CD1c-positive myeloid dendritic cell (primary cell): Measurements from ENCODE around the gene CTBP2.
A peak's percentile ranks its signal among the peaks of the same experiment; 100 is the strongest.

ENCODE experiments used
- DNase-seq: peaks from one replicate; pipeline ENCODE4 v3.0.0-alpha.2; 2016; ENCODE audit errors: extremely low spot score

The CTBP2 gene

GRCh38 chr10:125024497-125025234 is 135.7 kb downstream of the CTBP2 start:
- DNase-seq = no peak

GRCh38 chr10:125023862-125024496 is 136.4 kb downstream of the CTBP2 start:
- no peak for DNase-seq

- no peak for DNase-seq
Observed at GRCh38 chr10:125023255-125023654, 137.1 kb downstream of the CTBP2 start.

GRCh38 chr10:125022671-125023070 is 137.7 kb downstream of the CTBP2 start:
- DNase-seq = no peak

- DNase-seq = no peak
Observed at GRCh38 chr10:125021686-125022344, 138.5 kb downstream of the CTBP2 start.

DNA sequence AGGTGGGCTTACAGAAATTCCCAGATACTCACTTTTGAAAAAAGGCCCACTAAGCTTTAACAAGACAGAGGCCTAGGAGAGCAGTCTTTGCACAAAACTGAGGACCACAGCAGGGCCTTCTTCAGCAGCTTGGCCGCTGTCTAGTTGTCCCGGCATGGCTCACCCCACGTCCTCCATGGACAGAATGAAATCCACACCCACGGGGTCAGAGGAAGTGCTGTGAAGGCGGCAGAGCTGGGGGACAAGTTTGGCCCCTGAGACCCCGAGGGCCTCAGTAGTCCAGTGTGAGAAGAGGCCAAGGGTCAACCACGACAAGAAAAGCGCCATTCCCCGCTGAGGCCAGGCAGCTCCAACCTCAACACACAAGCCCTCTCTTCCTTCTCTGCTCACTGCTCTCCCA is 139.5 kb downstream of the CTBP2 start:
- no peak for DNase-seq

DNA sequence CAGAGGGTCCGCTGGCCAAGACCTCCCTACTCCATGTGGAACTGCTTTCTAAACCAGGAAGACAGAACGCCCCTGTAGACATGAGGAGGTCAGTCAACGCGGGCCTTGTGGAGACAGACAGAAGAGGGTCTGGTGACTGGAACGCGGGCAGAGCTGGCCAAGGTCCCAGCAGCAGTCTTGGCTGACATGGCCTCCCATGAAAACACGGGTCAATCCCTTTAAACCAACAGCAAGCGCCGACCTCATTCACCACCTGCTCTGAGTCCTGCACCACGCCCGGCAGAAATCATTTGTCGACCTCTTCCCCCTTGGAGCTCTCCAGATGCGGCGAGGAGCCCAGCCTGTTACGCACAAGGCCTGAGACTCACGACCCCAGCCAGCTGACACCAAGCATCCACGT is 140.0 kb downstream of the CTBP2 start:
- no peak for DNase-seq

GRCh38 chr10:125018576-125019143 is 141.7 kb downstream of the CTBP2 start:
- DNase-seq = peak; percentile 3

- no peak for DNase-seq
Observed at GRCh38 chr10:125017547-125018298, 142.6 kb downstream of the CTBP2 start.

DNA sequence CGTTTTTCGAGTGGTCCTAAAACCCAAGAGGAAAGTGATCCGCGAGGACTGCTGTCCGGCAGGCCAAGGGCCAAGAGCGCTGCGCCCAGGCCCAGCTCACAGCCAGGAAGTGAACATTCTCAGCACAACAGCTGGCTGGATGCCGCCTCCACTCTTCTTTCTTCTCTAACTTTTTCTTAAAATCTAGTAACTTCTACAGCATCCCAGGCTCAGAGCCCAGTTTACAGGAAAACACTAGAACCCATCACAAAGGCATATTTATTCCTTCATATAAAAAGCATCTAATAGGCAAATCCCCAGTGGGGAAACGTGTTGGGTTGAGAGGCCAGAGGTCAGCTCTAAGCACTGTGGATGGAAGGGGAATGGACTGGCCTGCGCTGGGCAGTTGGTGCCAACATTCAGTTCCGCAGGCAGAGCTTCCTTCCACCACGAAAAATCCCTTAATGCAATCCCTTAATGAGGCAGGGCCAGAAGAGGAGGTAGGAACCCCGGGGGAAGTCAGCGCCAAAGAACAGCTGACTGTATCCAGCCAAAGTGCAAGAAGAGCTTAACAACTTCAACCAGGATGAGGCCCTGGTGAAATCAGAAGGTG is 143.7 kb downstream of the CTBP2 start:
- DNase-seq = no peak

GRCh38 chr10:125016123-125016522 is 144.2 kb downstream of the CTBP2 start:
- DNase-seq = no peak

DNA sequence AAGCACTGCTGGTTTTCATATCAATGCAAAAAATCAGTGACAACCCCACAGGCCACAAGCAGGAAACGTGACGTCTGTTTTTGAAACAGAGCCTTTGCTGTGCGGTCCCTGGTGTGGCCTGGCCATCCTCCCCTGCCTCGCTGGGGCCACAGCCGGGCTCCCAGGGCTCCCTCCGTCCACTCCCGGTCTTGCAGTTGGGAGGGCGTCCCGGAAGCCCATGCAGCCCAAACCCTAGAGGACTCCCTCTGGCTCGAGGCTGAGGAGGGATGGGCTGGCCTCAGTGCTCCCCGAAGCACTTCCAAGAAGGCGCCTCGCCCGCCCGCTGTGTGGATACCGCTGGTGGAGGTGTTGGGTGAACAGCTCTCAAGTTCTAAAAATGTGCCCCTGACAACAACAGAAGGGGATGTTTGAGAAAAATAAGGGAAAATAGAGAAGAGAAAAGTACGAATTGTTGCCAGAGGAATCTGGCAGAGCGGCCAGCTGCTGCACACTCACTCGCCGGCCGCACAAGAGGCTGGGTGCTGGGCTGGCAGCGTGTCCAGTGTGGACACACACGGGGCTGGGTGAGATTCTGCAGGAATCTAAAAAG is 144.9 kb downstream of the CTBP2 start:
- DNase-seq = no peak

- no peak for DNase-seq
Observed at GRCh38 chr10:125014836-125015355, 145.5 kb downstream of the CTBP2 start.

DNA sequence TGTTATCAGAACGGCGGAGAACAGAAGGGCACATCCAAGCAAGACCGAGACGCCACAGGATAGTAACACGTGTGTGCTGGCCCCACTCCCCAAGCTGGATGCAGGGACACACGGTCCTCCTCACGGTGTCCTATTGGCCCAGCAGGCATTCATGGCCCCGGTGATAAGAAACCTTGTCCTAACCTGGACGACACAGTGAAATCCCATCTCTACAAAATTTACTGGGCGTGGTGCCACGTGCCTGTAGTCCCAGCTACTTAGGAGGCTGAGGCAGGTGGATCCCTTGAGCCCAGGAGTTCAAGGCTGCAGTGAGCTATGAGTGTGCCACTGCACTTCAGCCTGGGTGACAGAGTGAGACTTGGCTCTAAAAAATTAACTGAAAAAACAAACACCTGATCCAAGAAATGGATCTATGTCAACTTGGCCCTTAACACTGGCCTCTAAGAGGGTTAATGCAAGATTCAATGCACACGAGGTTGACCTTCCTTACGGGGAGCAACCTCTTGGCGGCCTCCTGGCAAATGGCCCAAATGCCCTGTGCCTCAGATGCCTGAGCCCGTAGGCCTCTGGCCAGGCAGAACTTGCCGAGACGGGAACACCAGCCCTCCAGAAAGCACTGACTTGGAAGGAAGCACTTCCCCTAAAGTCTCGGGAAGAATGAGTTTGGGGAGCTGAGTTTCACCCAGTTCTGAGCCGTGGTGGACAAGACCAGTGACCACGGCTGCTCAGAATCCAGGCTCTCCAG is 146.1 kb downstream of the CTBP2 start:
- no peak for DNase-seq

GRCh38 chr10:125013529-125013872 is 146.9 kb downstream of the CTBP2 start:
- no peak for DNase-seq

GRCh38 chr10:125012851-125013528 is 147.4 kb downstream of the CTBP2 start:
- no peak for DNase-seq

DNA sequence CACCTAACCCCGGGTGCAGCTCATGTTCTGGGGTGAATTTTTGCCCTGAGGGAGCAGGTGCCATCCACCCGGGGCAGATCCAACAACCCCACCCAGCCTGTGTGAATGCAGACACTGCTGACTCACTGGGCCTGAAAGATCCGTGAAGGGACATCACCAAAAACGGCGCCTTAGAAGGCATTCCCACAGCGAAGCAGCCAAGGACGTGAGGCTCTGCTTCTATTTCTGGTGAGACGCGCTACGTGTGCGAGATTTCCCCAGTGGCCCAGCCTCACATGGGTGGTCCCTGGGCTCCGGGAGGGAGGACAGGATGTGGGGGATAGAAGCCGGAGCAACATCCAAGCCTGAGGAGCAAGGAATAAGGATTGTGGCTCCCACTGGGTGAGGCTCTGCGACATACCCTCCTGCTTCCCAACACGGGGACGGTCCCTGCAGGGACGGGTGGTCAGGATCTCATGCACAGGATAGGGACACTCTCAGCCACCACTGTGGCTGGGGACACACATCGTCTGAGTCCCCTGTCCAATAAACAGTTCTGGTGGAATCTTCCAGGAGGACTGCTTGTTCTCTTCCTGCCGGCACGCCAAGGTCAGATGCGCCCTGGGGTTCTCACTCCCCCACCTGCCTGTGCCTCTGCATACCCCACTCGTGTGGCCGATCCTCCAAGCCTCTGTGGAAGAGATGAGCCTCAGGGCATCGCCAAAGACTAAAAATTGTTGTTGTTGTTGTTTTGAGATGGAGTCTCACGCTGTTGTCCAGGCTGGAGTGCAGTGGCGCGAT is 148.2 kb downstream of the CTBP2 start:
- DNase-seq = no peak

- DNase-seq = no peak
Observed at GRCh38 chr10:125011171-125011925, 149.0 kb downstream of the CTBP2 start.
